Osteoblast (primary cell): ENCODE data around the gene PHLPP1. TPM values are rescaled to one million over a fixed set of nuclear protein-coding genes. Genes with fewer than 3 reads are reported as not detected.

Experiments
- DNase-seq: peaks from one replicate; pipeline ENCODE4 v3.0.0; 2011; ENCODE audit warnings: low spot score, mixed read lengths; ENCODE audit not compliant: insufficient read length; ENCODE audit errors: missing footprints
- H2AFZ ChIP-seq: 2 replicates; pipeline ENCODE4 v1.6.0; 2011; ENCODE audit warnings: mild to moderate bottlenecking, low read length
- H3K27ac ChIP-seq: 2 replicates; pipeline ENCODE4 v1.5.1; 2011; ENCODE audit warnings: mild to moderate bottlenecking, low read depth, low read length, moderate library complexity
- H3K27me3 ChIP-seq: 2 replicates; pipeline ENCODE4 v1.6.0; 2012; ENCODE audit warnings: mild to moderate bottlenecking, control low read depth, inconsistent platforms, low read length, moderate library complexity; ENCODE audit not compliant: insufficient read depth
- H3K36me3 ChIP-seq: 2 replicates; pipeline ENCODE4 v1.5.1; 2011; ENCODE audit warnings: mild to moderate bottlenecking, low read length, control low read depth, moderate library complexity; ENCODE audit not compliant: insufficient read depth
- H3K4me1 ChIP-seq: 2 replicates; pipeline ENCODE4 v1.5.1; 2011; ENCODE audit warnings: mild to moderate bottlenecking, low read length, control low read depth, moderate library complexity; ENCODE audit not compliant: insufficient read depth
- H3K4me2 ChIP-seq: 2 replicates; pipeline ENCODE4 v1.6.0; 2011; ENCODE audit warnings: mild to moderate bottlenecking, low read length; ENCODE audit not compliant: insufficient read depth
- H3K4me3 ChIP-seq: fragments of 200-600 bp; sonication (generic); 3 replicates; pipeline ENCODE4 v1.5.1; 2012; ENCODE audit warnings: mild to moderate bottlenecking, low read length, inconsistent platforms; ENCODE audit not compliant: insufficient read depth
- H3K79me2 ChIP-seq: 2 replicates; pipeline ENCODE4 v1.6.0; 2012; ENCODE audit warnings: mild to moderate bottlenecking, low read length, control low read depth, inconsistent platforms; ENCODE audit not compliant: insufficient read depth
- H3K9me3 ChIP-seq: 2 replicates; pipeline ENCODE4 v1.5.1; 2011; ENCODE audit warnings: low read depth, low read length, control low read depth
- H4K20me1 ChIP-seq: 2 replicates; pipeline ENCODE4 v1.6.0; 2012; ENCODE audit warnings: mild to moderate bottlenecking, low read length, control low read depth; ENCODE audit not compliant: insufficient read depth
- total RNA-seq: library from RNA; depleted of rRNA; stranded (reverse); fragments of >200 nt; gene quantifications from 2 replicates; pipeline ENCODE4 v1.2.3, GENCODE V29; 2012
- TF ChIP-seq, protein P1 (sequence below): IDR thresholded peaks from 2 replicates; pipeline ENCODE4 v1.5.1; 2011; ENCODE audit warnings: mild to moderate bottlenecking, low read depth, low read length, moderate library complexity; ENCODE audit errors: extremely low read depth

Gene PHLPP1
- total RNA-seq, 1 donor, result 6.9 TPM

DNA sequence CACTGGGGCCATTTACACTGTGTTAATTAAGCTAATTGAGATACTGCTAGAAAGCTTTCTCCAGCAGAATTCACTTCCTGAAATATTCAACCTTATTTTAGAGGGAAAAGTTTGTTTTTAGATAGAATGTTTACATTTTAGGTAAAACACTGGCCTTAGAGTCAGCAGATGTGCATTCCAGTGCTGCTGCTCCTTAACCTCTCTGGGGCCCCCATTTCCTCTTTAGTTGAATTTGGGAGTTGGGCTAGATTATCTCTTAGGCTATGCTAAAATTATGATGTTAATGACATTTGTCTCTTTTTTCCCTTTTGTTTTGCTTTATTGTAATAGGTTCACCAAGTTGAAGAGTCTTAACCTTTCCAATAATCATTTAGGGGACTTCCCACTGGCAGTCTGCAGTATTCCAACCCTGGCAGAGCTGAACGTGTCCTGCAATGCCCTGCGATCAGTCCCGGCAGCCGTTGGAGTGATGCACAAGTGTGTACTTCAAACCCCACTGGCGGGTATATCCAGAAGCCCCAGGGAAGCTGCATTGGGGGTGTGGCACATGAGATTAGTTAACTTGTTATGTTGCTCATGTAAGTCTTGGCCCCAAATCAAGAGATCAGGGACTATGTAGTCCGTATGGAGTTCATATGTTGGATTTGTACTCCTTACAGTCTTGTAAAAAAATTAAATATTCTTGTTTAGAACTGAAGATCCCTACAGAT is 179.5 kb downstream of the PHLPP1 start:
- H3K9me3 ChIP-seq, result no peaks in the 10 kb centered on the region
- no peak overlapping the region for H3K4me3 ChIP-seq
- no peaks in the 10 kb centered on the region for H4K20me1 ChIP-seq
- no peak overlapping the region for H3K27ac ChIP-seq
- H3K4me1 ChIP-seq, result no peaks in the 10 kb centered on the region
- no peaks in the 10 kb centered on the region for H3K36me3 ChIP-seq
- H3K4me2 ChIP-seq, result no peak overlapping the region
- no peaks in the 10 kb centered on the region for H3K27me3 ChIP-seq
- H3K79me2 ChIP-seq, result no peaks in the 10 kb centered on the region
- H2AFZ ChIP-seq, result no peak overlapping the region
- DNase-seq, result no peak
- TF ChIP-seq, protein P1, sequence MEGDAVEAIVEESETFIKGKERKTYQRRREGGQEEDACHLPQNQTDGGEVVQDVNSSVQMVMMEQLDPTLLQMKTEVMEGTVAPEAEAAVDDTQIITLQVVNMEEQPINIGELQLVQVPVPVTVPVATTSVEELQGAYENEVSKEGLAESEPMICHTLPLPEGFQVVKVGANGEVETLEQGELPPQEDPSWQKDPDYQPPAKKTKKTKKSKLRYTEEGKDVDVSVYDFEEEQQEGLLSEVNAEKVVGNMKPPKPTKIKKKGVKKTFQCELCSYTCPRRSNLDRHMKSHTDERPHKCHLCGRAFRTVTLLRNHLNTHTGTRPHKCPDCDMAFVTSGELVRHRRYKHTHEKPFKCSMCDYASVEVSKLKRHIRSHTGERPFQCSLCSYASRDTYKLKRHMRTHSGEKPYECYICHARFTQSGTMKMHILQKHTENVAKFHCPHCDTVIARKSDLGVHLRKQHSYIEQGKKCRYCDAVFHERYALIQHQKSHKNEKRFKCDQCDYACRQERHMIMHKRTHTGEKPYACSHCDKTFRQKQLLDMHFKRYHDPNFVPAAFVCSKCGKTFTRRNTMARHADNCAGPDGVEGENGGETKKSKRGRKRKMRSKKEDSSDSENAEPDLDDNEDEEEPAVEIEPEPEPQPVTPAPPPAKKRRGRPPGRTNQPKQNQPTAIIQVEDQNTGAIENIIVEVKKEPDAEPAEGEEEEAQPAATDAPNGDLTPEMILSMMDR, result no peak

DNA sequence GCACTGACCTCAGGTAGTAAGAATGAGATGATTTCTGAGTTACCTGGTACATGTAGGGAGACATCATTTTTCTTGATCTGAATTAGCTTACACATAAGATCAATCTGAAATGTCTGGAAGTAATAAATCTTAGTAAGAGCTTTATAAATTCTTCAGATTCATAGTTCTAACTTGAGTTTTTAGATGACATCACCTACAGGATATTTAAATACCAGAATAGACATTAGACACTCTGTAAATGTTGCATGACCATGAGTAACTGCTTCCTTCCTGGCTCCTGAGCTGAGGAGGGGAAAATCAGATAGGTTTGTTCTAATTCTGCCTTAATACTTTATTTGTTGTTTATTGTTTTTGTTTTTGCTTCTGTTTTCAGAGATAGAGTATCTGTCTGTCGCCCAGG is 181.8 kb downstream of the PHLPP1 start:
- peak; percentile 91 for DNase-seq
- no peak overlapping the region for H3K4me2 ChIP-seq

DNA sequence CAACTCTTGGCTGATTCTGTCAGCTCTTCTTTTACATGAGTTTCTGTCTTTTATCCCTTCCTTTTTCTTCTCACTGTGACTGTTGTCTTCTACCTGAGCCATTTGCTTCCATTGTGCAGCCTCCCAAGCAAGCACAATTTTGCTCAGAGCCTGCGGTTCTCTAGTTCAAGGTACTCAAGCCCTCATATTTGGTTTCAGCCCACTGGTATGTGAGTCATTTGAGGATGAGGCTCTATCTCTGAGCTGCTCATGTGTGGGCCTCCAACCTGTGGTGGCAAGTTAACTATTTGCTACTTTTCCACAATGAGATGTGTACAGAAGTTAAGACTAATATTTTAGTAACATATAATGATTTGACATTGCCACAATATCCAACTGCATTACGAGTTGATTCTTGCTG is 183.0 kb downstream of the PHLPP1 start:
- H3K4me1 ChIP-seq, result no peaks in the 10 kb centered on the region
- no peak for DNase-seq
- no peaks in the 10 kb centered on the region for H3K27me3 ChIP-seq
- no peaks in the 10 kb centered on the region for H3K9me3 ChIP-seq
- H3K27ac ChIP-seq, result no peak overlapping the region
- no peak overlapping the region for H3K4me3 ChIP-seq
- no peak overlapping the region for H3K4me2 ChIP-seq
- H3K36me3 ChIP-seq, result no peaks in the 10 kb centered on the region
- H3K79me2 ChIP-seq, result no peaks in the 10 kb centered on the region
- H2AFZ ChIP-seq, result no peak overlapping the region
- H4K20me1 ChIP-seq, result no peaks in the 10 kb centered on the region
- TF ChIP-seq, protein P1, result no peak

More for the DNA sequence above, 181.8 kb downstream of the PHLPP1 start:
- H3K36me3 ChIP-seq, result no peaks in the 10 kb centered on the region
- H3K79me2 ChIP-seq, result no peaks in the 10 kb centered on the region
- no peaks in the 10 kb centered on the region for H4K20me1 ChIP-seq
- H3K4me3 ChIP-seq, result no peak overlapping the region
- H3K27ac ChIP-seq, result peak overlapping the region; percentile 49
- H3K27me3 ChIP-seq, result no peaks in the 10 kb centered on the region
- no peaks in the 10 kb centered on the region for H3K4me1 ChIP-seq
- no peak overlapping the region for H2AFZ ChIP-seq
- no peaks in the 10 kb centered on the region for H3K9me3 ChIP-seq
- TF ChIP-seq, protein P1, result no peak

DNA sequence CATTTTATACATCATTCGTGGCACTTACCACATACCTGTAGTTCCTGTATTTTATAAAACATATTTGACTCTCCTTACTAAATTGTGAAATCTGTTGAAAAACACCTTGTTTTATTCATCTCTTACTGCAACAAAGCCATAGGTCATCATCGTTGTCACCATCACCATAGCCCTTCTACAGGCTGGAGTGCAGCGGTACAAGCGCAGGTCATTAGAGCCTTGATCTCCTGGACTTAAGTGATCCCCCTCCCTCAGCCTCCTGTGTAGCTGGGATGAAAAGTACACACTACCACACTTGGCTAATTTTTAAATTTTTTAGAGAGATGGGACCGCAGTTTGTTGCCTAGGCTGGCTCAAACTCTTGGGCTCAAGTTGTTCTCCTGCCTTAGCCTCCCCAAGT is 184.2 kb downstream of the PHLPP1 start:
- Histone ChIP-seq H4K20me1 (no peaks in the 10 kb centered on the region), H2AFZ (no peak overlapping the region), H3K4me3 (no peak overlapping the region), H3K9me3 (no peaks in the 10 kb centered on the region), H3K27me3 (no peaks in the 10 kb centered on the region), H3K4me1 (no peaks in the 10 kb centered on the region), H3K79me2 (no peaks in the 10 kb centered on the region), H3K4me2 (no peak overlapping the region), H3K27ac (no peak overlapping the region), H3K36me3 (no peaks in the 10 kb centered on the region)
- TF ChIP-seq, protein P1, result no peak
- DNase-seq, result no peak
